Erythroblast (primary cell): ENCODE measurements around the gene TBX10.

Experiments used
- GATA1 ChIP-seq: IDR thresholded peaks from 2 replicates; pipeline ENCODE4 v1.6.1; 2011; ENCODE audit warnings: low read depth, mild to moderate bottlenecking, control low read depth, low read length, moderate library complexity
- POLR2A ChIP-seq: IDR thresholded peaks from 2 replicates; pipeline ENCODE4 v1.6.1; 2011; ENCODE audit warnings: mild to moderate bottlenecking, low read length

GRCh38 chr11:67611165-67611564 lies 28.4 kb downstream of the TBX10 start:
- TF ChIP-seq POLR2A (no peak), GATA1 (no peak)
